22Rv1 (cell line): ENCODE measurements around the gene KRTAP12-2.

Experiments used
- CTCF ChIP-seq: fragments of 450-650 bp; IDR thresholded peaks from 2 replicates; pipeline ENCODE4 v1.5.1; 2017; ENCODE audit warnings: mild to moderate bottlenecking
- ZFX ChIP-seq: fragments of 450-650 bp; IDR thresholded peaks from 2 replicates; pipeline ENCODE4 v1.6.1; 2017; ENCODE audit warnings: antibody characterized with exemption, borderline replicate concordance

DNA sequence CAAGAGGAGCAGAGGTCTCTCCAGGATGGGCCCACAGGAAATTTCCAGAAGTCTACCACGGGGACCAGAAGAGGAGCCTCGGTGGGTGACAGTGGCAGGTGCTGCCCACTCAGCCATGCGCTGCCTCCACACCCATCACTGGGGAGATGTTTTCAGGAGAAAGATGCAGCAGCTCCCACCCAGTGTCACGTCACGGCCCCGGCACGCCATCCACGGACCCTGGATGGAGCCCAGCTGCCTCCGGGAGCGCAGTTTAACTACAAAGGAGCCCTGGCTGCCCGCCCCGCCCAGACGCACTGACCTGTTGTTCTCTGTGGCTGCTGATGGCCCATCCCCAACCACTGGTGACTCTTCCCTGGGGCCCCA lies 37.9 kb upstream of the KRTAP12-2 start:
- TF ChIP-seq CTCF (no peak), ZFX (no peak)
